ENCODE measurements around the gene SLC35B3. TPM values are rescaled to one million over a fixed set of nuclear protein-coding genes. Genes with fewer than 3 reads are reported as not detected.

Gene SLC35B3
- total RNA-seq, 1 experiment from 2014 or later = 8.6 TPM

DNA sequence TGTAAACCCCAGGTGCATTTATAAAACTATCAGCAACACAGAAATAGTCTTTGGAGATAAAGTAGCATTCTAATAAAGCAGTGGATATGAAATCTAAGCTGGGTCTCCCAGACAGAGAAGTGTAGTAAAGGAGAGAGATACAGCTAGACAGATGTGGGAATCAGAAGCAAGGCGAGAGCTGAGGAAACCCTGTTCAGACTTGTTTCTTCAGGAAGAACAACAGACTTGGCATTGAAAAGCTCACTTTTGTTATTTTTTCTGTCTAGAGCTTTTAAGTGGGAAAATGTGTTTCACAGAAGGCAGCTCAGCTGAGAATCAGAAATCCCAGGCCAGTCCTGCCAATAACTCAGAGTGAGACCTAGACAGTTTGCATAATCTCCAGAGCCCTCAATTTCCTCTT lies 52.9 kb downstream of the SLC35B3 start (continued):
- TF ChIP-seq, protein P1, sequence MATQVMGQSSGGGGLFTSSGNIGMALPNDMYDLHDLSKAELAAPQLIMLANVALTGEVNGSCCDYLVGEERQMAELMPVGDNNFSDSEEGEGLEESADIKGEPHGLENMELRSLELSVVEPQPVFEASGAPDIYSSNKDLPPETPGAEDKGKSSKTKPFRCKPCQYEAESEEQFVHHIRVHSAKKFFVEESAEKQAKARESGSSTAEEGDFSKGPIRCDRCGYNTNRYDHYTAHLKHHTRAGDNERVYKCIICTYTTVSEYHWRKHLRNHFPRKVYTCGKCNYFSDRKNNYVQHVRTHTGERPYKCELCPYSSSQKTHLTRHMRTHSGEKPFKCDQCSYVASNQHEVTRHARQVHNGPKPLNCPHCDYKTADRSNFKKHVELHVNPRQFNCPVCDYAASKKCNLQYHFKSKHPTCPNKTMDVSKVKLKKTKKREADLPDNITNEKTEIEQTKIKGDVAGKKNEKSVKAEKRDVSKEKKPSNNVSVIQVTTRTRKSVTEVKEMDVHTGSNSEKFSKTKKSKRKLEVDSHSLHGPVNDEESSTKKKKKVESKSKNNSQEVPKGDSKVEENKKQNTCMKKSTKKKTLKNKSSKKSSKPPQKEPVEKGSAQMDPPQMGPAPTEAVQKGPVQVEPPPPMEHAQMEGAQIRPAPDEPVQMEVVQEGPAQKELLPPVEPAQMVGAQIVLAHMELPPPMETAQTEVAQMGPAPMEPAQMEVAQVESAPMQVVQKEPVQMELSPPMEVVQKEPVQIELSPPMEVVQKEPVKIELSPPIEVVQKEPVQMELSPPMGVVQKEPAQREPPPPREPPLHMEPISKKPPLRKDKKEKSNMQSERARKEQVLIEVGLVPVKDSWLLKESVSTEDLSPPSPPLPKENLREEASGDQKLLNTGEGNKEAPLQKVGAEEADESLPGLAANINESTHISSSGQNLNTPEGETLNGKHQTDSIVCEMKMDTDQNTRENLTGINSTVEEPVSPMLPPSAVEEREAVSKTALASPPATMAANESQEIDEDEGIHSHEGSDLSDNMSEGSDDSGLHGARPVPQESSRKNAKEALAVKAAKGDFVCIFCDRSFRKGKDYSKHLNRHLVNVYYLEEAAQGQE (IDR thresholded peaks at IDR 0.05; ENCODE audit: low read depth) = no peak

DNA sequence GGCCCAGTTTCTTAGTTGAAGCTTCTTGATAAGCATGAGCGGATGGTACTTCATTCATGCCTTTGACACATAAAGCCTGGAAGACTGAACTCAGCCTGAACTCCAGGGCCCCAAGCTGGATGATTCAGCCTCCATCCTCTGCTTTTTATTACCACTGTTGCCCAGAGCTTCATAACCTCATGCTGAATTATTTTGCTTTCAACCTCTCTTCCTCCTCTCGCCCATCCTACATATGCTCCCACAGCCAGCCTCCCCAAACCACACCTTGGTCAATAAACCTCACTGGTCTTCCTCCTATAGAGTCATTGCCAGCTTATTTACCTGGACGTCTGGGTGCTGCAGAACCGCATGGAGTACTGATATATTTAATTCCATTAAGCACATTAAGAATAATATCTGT lies 59.4 kb downstream of the SLC35B3 start:
- no peak for TF ChIP-seq POLR2A (IDR thresholded peaks at IDR 0.05; ENCODE audit: borderline replicate concordance, extremely low read depth, insufficient read depth, insufficient read length)
- no peak for TF ChIP-seq CBX3 (IDR thresholded peaks at IDR 0.05; ENCODE audit: low read depth)
- no peak for TF ChIP-seq ZNF274 (IDR thresholded peaks at IDR 0.05; ENCODE audit: low read depth, low read length)
- no peak for TF ChIP-seq EZH2phosphoT487 (IDR thresholded peaks at IDR 0.05; ENCODE audit: borderline replicate concordance)
- TF ChIP-seq EGR1 (IDR thresholded peaks at IDR 0.05; ENCODE audit: low read depth) = no peak
- TF ChIP-seq YY1 (IDR thresholded peaks at IDR 0.05; ENCODE audit: extremely low read depth, insufficient replicate concordance, low read depth, low read length) = no peak
- no peak for TF ChIP-seq TCF7L2 (IDR thresholded peaks at IDR 0.05; ENCODE audit: borderline replicate concordance, extremely low read depth, insufficient read depth, insufficient read length)
- no peak for TF ChIP-seq RAD21 (IDR thresholded peaks at IDR 0.05; ENCODE audit: low read depth)
- TF ChIP-seq ZFX (IDR thresholded peaks at IDR 0.05) = no peak
- no peak for TF ChIP-seq ELF1 (IDR thresholded peaks at IDR 0.05; ENCODE audit: borderline replicate concordance, low read depth)
- TF ChIP-seq, protein P2, sequence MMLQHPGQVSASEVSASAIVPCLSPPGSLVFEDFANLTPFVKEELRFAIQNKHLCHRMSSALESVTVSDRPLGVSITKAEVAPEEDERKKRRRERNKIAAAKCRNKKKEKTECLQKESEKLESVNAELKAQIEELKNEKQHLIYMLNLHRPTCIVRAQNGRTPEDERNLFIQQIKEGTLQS (IDR thresholded peaks at IDR 0.05) = no peak
- Histone ChIP-seq H4K20me1 (ENCODE audit: insufficient read depth) (no peaks in the 10 kb centered on the region), H3K79me2 (ENCODE audit: insufficient read depth, low read length) (no peaks in the 10 kb centered on the region), H3K27me3 (ENCODE audit: insufficient read depth, low read length) (no peaks in the 10 kb centered on the region), H3K9ac (ENCODE audit: low read length) (no peak overlapping the region), H3K9me2 (ENCODE audit: insufficient read depth) (no peaks in the 10 kb centered on the region), H3K4me2 (ENCODE audit: low read length) (no peak overlapping the region), H3K36me3 (ENCODE audit: control insufficient read depth in 1 of 2, insufficient read depth in 2 of 2, low read length in 2 of 2) (no peaks in the 10 kb centered on the region), H3K27ac (ENCODE audit: low read depth, low read length) (no peak overlapping the region), H3K4me1 (ENCODE audit: control insufficient read depth in 1 of 2, insufficient read depth in 2 of 2, low read length in 2 of 2) (no peaks in the 10 kb centered on the region), H3K9me3 (ENCODE audit: control insufficient read depth in 1 of 2, insufficient read depth in 1 of 2, low read depth in 1 of 2, low read length in 2 of 2) (no peaks in the 10 kb centered on the region), H2AFZ (ENCODE audit: low read depth, low read length, poor library complexity, severe bottlenecking) (no peak overlapping the region), H3K4me3 (replicated peaks in 1 of 2; ENCODE audit: low read depth in 1 of 2, low read length in 2 of 2) (no peak overlapping the region)
- no peak for DNase-seq (ENCODE audit: low read depth, low spot score)
- CTCF ChIA-PET = no interaction called here
- RAD21 ChIA-PET (ENCODE audit: low non-redundant PET in 1 of 2, low total read pairs in 2 of 2, uncharacterized antibody in 2 of 2, unreplicated experiment in 2 of 2) = no interaction called here
- POLR2A ChIA-PET = no interaction called here
- BruUV-seq (replicated peaks) = no TSS peak
- intact Hi-C loops (cut with micrococcal nuclease) = no loop called here
- ATAC-seq = no peak
